ENCODE data around the gene PRR22.

GRCh38 chr19:5762608-5763217 is 21.8 kb downstream of the PRR22 start:
- TF ChIP-seq, protein P1, sequence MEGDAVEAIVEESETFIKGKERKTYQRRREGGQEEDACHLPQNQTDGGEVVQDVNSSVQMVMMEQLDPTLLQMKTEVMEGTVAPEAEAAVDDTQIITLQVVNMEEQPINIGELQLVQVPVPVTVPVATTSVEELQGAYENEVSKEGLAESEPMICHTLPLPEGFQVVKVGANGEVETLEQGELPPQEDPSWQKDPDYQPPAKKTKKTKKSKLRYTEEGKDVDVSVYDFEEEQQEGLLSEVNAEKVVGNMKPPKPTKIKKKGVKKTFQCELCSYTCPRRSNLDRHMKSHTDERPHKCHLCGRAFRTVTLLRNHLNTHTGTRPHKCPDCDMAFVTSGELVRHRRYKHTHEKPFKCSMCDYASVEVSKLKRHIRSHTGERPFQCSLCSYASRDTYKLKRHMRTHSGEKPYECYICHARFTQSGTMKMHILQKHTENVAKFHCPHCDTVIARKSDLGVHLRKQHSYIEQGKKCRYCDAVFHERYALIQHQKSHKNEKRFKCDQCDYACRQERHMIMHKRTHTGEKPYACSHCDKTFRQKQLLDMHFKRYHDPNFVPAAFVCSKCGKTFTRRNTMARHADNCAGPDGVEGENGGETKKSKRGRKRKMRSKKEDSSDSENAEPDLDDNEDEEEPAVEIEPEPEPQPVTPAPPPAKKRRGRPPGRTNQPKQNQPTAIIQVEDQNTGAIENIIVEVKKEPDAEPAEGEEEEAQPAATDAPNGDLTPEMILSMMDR (IDR thresholded peaks at IDR 0.05; ENCODE audit: borderline replicate concordance, extremely low read depth, low read length, poor library complexity, severe bottlenecking): no peak
- TF ChIP-seq EZH2 (IDR thresholded peaks at IDR 0.05; ENCODE audit: borderline replicate concordance, low read depth, low read length, severe bottlenecking): no peak
